Prostate gland (tissue), 2 donors: ENCODE data around the gene DCDC1.

Experiments used
- CTCF ChIP-seq, 4 experiments: fragments of 200-600 bp in 2 of 4; fragments of 450-650 bp in 2 of 4; sonication (generic) in 2 of 4; IDR thresholded peaks; 1 replicate in 3 of 4; 2 replicates in 1 of 4; pipeline ENCODE4 v1.5.1; 2016 to 2019; ENCODE audit warnings: antibody characterized with exemption in 4 of 4, mild to moderate bottlenecking in 2 of 4, moderate library complexity in 2 of 4
- POLR2A ChIP-seq: fragments of 450-650 bp; IDR thresholded peaks from one replicate; pipeline ENCODE4 v1.6.1; 2016; ENCODE audit warnings: antibody characterized with exemption, mild to moderate bottlenecking
- POLR2AphosphoS5 ChIP-seq: sonication (generic); formaldehyde crosslinking; IDR thresholded peaks from one replicate; pipeline ENCODE4 v1.6.1; 2017; ENCODE audit warnings: antibody characterized with exemption

- TF ChIP-seq POLR2A (no peak), CTCF (IDR thresholded peaks at IDR 0.05) (no peak), POLR2AphosphoS5 (no peak)
Measured at GRCh38 chr11:30992513-30992849, 377.1 kb downstream of the DCDC1 start.
